HEK293T (cell line): ENCODE measurements around the gene VTI1A.
"Not testable (repeated sequence)": the region's sequence is repeated elsewhere in the genome, so short reads cannot be mapped to it uniquely, and the experiment has no call there.

ENCODE experiments used
- CTCF ChIA-PET: fragments of 350-600 bp; formaldehyde crosslinking; extraction: SDS; loops from one replicate; lab custom pipeline; 2021; ENCODE audit warnings: antibody characterized with exemption, inconsistent platforms; lab: Yijun Ruan, JAX
- POLR2A ChIA-PET: fragments of 350-600 bp; formaldehyde crosslinking; extraction: SDS; loops from one replicate; lab custom pipeline; 2020; ENCODE audit warnings: antibody characterized with exemption, inconsistent platforms; lab: Yijun Ruan, JAX
- DNase-seq: peaks from one replicate; pipeline ENCODE4 v3.0.0; 2012; ENCODE audit warnings: mixed read lengths; ENCODE audit errors: extremely low spot score
- ARNT ChIP-seq: fragments of 450-650 bp; IDR thresholded peaks from 2 replicates; pipeline ENCODE4 v1.6.1; 2017; ENCODE audit warnings: mild to moderate bottlenecking
- BHLHE40 ChIP-seq: fragments of 450-650 bp; IDR thresholded peaks from 2 replicates; pipeline ENCODE4 v1.6.1; 2016; ENCODE audit warnings: mild to moderate bottlenecking, moderate library complexity, borderline replicate concordance
- CTBP1 ChIP-seq: fragments of 450-650 bp; IDR thresholded peaks from 2 replicates; pipeline ENCODE4 v1.6.1; 2016; ENCODE audit warnings: borderline replicate concordance
- ELF4 ChIP-seq: fragments of 450-650 bp; IDR thresholded peaks from 2 replicates; pipeline ENCODE4 v1.6.1; 2017; ENCODE audit warnings: antibody characterized with exemption
- FOXA1 ChIP-seq: fragments of 450-650 bp; IDR thresholded peaks from 2 replicates; pipeline ENCODE4 v1.6.1; 2016; ENCODE audit warnings: mild to moderate bottlenecking
- FOXK2 ChIP-seq: fragments of 450-650 bp; IDR thresholded peaks from 2 replicates; pipeline ENCODE4 v1.6.1; 2016; ENCODE audit warnings: mild to moderate bottlenecking
- FOXM1 ChIP-seq: fragments of 450-650 bp; IDR thresholded peaks from 2 replicates; pipeline ENCODE4 v1.6.1; 2017; ENCODE audit warnings: mild to moderate bottlenecking, borderline replicate concordance
- HDGF ChIP-seq: fragments of 450-650 bp; IDR thresholded peaks from 2 replicates; pipeline ENCODE4 v1.6.1; 2017; ENCODE audit warnings: antibody characterized with exemption, borderline replicate concordance
- L3MBTL2 ChIP-seq: fragments of 450-650 bp; conservative IDR thresholded peaks from 2 replicates; pipeline ENCODE4 v1.6.1; 2016; ENCODE audit warnings: mild to moderate bottlenecking
- LEF1 ChIP-seq: fragments of 450-650 bp; IDR thresholded peaks from 2 replicates; pipeline ENCODE4 v1.6.1; 2017; ENCODE audit warnings: mild to moderate bottlenecking, borderline replicate concordance
- NFRKB ChIP-seq: fragments of 450-650 bp; IDR thresholded peaks from 2 replicates; pipeline ENCODE4 v1.6.1; 2016; ENCODE audit warnings: mild to moderate bottlenecking, moderate library complexity
- PKNOX1 ChIP-seq: fragments of 450-650 bp; IDR thresholded peaks from 2 replicates; pipeline ENCODE4 v1.6.1; 2016
- SP1 ChIP-seq: fragments of 450-650 bp; IDR thresholded peaks from 2 replicates; pipeline ENCODE4 v1.6.1; 2017
- SUZ12 ChIP-seq: fragments of 450-650 bp; IDR thresholded peaks from 2 replicates; pipeline ENCODE4 v1.6.1; 2016; ENCODE audit warnings: mild to moderate bottlenecking
- TARDBP ChIP-seq: fragments of 450-650 bp; IDR thresholded peaks from 2 replicates; pipeline ENCODE4 v1.6.1; 2016
- ZNF384 ChIP-seq: fragments of 450-650 bp; IDR thresholded peaks from 2 replicates; pipeline ENCODE4 v1.6.1; 2016

The VTI1A gene

GRCh38 chr10:112585126-112585525 lies 138.1 kb downstream of the VTI1A start:
- ChIA-PET CTCF (interaction anchor here (0.7 kb wide), 1 partner anchor 461 kb away, joined by 10 read pairs; no protein-coding TSS in a partner anchor), POLR2A (no interaction called here)
- TF ChIP-seq ARNT: no peak
- TF ChIP-seq FOXK2: no peak
- no peak for TF ChIP-seq SUZ12
- TF ChIP-seq BHLHE40: no peak
- no peak for TF ChIP-seq L3MBTL2
- no peak for TF ChIP-seq ZNF384
- no peak for TF ChIP-seq HDGF
- TF ChIP-seq FOXM1: no peak
- no peak for DNase-seq

DNA sequence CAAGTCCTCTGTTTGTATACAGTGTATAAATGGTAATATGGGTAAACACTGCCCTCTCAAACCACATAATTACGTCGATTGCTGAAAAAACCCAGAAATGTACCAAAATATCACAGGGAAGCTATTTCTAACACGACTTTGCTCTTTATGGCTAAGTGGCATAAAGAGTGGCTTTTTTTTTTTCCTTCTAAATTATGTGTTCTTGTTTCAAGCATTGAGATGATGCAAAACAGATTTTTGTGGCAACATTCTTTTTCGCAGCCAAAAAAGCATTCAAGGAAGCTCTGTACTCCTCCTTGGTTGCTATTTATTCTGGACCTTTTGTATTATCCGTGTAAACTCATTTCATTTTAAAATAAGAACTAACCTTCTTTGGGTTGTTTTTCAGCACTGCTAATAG lies 138.9 kb downstream of the VTI1A start:
- CTCF ChIA-PET: interaction anchor here (0.7 kb wide), 1 partner anchor 1029 kb away, joined by 3 read pairs; no protein-coding TSS in a partner anchor
- no peak for DNase-seq
- POLR2A ChIA-PET: no interaction called here
- TF ChIP-seq SP1: no peak
- TF ChIP-seq TARDBP: no peak

GRCh38 chr10:112587729-112588128 lies 140.7 kb downstream of the VTI1A start:
- TF ChIP-seq HDGF (no peak), L3MBTL2 (no peak), BHLHE40 (no peak), ELF4 (no peak), FOXK2 (no peak)
- DNase-seq: no peak
- ChIA-PET POLR2A (no interaction called here), CTCF (interaction anchor here (0.7 kb wide), 1 partner anchor 975 kb away, joined by 3 read pairs; no protein-coding TSS in a partner anchor)

DNA sequence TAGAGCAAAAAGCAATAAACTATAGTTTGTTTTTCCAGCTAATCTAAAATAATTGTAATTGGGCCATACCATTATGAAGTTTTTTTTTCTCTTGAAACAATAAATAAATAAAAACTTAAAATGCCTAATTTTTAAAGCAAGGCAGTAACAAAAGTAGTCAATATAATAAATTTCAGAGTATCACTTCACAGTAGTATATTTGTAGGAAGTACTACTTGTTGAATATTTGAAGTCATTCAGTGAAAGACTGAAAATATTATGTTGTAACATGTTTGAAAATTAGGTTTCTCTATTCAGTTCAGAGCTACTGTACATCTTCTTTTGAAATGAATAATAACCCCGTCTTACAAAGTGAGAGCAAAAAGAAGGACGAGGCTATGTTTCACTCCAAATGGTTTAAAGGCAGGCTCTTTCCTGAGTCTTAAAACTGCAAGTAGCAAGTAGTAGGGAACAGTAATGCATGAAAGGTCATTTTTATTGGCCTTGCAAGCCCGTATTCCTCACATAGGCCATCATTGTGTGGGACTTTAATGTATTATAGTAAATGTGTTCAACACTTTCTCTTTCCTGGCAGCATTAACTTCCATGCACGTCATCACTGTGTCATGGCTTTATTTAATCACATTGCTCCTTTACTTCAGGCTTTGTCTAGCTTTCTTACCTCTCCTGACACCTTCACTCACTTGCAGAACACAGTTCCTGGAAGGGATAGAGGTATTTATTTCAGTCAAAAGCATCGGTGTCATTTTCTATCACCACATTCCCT lies 141.4 kb downstream of the VTI1A start:
- TF ChIP-seq NFRKB: no peak
- no peak for TF ChIP-seq PKNOX1
- TF ChIP-seq ARNT: no peak
- POLR2A ChIA-PET: no interaction called here
- DNase-seq: no peak
- CTCF ChIA-PET: interaction anchor here (0.7 kb wide), 1 partner anchor 975 kb away, joined by 3 read pairs; no protein-coding TSS in a partner anchor

DNA sequence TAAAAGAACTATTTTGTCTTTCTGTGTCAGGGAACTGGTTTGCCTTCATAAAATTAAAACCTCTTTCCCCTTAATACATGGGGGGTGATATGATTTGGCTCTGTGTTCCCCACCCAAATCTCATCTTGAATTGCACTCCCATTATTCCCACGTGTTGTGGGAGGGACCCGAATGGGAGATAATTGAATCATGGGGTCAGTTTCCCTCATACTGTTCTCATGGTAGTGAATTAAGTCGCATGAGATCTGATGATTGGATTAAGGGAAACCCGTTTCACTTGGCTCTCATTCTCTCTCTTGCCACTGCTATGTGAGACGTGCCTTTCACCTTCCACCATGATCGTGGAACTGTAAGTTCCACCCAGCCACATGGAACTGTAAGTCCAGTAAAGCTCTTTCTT lies 142.1 kb downstream of the VTI1A start:
- no peak for DNase-seq
- ChIA-PET POLR2A (no interaction called here), CTCF (no interaction called here)
- no peak for TF ChIP-seq FOXA1
- no peak for TF ChIP-seq SP1
- no peak for TF ChIP-seq ARNT
- TF ChIP-seq L3MBTL2: no peak

GRCh38 chr10:112590786-112591185 lies 143.8 kb downstream of the VTI1A start:
- CTCF ChIA-PET, DNase-seq: not testable (repeated sequence)

GRCh38 chr10:112593023-112593422 lies 146.0 kb downstream of the VTI1A start:
- no peak for DNase-seq
- TF ChIP-seq HDGF: no peak
- no peak for TF ChIP-seq PKNOX1
- no peak for TF ChIP-seq ARNT
- no peak for TF ChIP-seq L3MBTL2
- no peak for TF ChIP-seq LEF1
- TF ChIP-seq FOXA1: no peak
- TF ChIP-seq ZNF384: no peak
- no peak for TF ChIP-seq TARDBP
- no peak for TF ChIP-seq CTBP1
- TF ChIP-seq BHLHE40: no peak
- TF ChIP-seq FOXM1: no peak
- no peak for TF ChIP-seq SP1
- TF ChIP-seq SUZ12: no peak
- TF ChIP-seq FOXK2: no peak
- no peak for TF ChIP-seq NFRKB
- TF ChIP-seq ELF4: no peak
- CTCF ChIA-PET: no interaction called here
- POLR2A ChIA-PET: no interaction called here

More at GRCh38 chr10:112590786-112591185, 143.8 kb downstream of the VTI1A start:
- POLR2A ChIA-PET: not testable (repeated sequence)
